ENCODE data around the gene MYH13. TPM values are rescaled to one million over a fixed set of nuclear protein-coding genes. Genes with fewer than 3 reads are reported as not detected.

MYH13 gene
- total and polyA plus RNA-seq, 10 of the 15 experiments (the other 5 are each of a cell fraction or from before 2014, with no cell fraction given), result 0.01 to 0.04 (median 0.03) TPM; not detected in 4

- 43% methylated on average over 7 of the region's 7 CpGs for WGBS (ENCODE audit: insufficient coverage, insufficient replicate concordance, low lambda C conversion rate, missing lambda C conversion rate)
- ChIA-PET POLR2A (no interaction called here), CTCF (interaction anchor here (0.6 to 10.6 kb wide), 7 partner anchors 26 to 516 kb away, joined by 3 to 137 read pairs (median 3); no protein-coding TSS in a partner anchor), RAD21 (ENCODE audit: unreplicated experiment) (interaction anchor here (0.7 to 6.0 kb wide), 2 partner anchors 19 to 288 kb away, joined by 4 to 46 read pairs; no protein-coding TSS in a partner anchor), SMC1A (ENCODE audit: uncharacterized antibody, unreplicated experiment) (interaction anchor here (1.0 to 2.0 kb wide), 5 partner anchors 11 to 293 kb away, joined by 3 to 7 read pairs (median 4); no protein-coding TSS in a partner anchor)
- Histone ChIP-seq H4K20me1 (ENCODE audit: control insufficient read depth, insufficient read depth) (no peaks in the 10 kb centered on the region), H3K9ac (ENCODE audit: control insufficient read depth, insufficient read depth, low read length) (no peak overlapping the region), H3K79me2 (ENCODE audit: control insufficient read depth, insufficient read depth, low read length) (no peaks in the 10 kb centered on the region), H3K27me3 (replicated peaks in 1 of 2; ENCODE audit: control insufficient read depth in 2 of 2, insufficient read depth in 2 of 2, low read length in 1 of 2) (peaks cover 0 to 1% of the 10 kb centered on the region in 2 experiments; a peak in 1 of 4 replicates), H3K4me3 (no peak overlapping the region), H2AFZ (ENCODE audit: control insufficient read depth, low read depth, low read length) (no peak overlapping the region), H3K36me3 (ENCODE audit: control insufficient read depth in 2 of 2, insufficient read depth in 2 of 2, low read length in 1 of 2) (no peaks in the 10 kb centered on the region), H3K4me1 (ENCODE audit: control insufficient read depth, insufficient read depth, low read length) (no peaks in the 10 kb centered on the region), H3K27ac (ENCODE audit: control insufficient read depth, insufficient read depth) (no peak overlapping the region), H3K4me2 (ENCODE audit: control insufficient read depth, insufficient read depth) (no peak overlapping the region), H3K9me3 (replicated peaks; ENCODE audit: control insufficient read depth, insufficient read depth, low read length) (no peaks in the 10 kb centered on the region)
- in situ Hi-C loops (cut with MboI), result loop anchor here (5.0 kb wide), 1 partner anchor 289 kb away; no protein-coding TSS in a partner anchor
- ATAC-seq, result no peak
- intact Hi-C loops (cut with micrococcal nuclease; ENCODE audit: unreplicated experiment), result loop anchor here (10.0 kb wide), 1 partner anchor 363 kb away; no protein-coding TSS in a partner anchor
- BruUV-seq (replicated peaks), result no TSS peak
- no peak for DNase-seq (ENCODE audit: low read depth, low spot score)
- no peak for FAIRE-seq
- TF ChIP-seq TAF1 (IDR thresholded peaks at IDR 0.05; ENCODE audit: borderline replicate concordance, low read depth, low read length) (no peak), BCLAF1 (IDR thresholded peaks at IDR 0.05) (no peak), FOS (IDR thresholded peaks at IDR 0.05; ENCODE audit: borderline replicate concordance, extremely low read depth, insufficient read length) (no peak), EED (IDR thresholded peaks at IDR 0.05; ENCODE audit: low read depth) (no peak), ZNF207 (IDR thresholded peaks at IDR 0.05; ENCODE audit: borderline replicate concordance) (no peak), SP1 (IDR thresholded peaks at IDR 0.05; ENCODE audit: low read depth, low read length) (no peak), TCF3 (IDR thresholded peaks at IDR 0.05; ENCODE audit: borderline replicate concordance, insufficient read depth, low read depth, low read length) (no peak), PAX8 (IDR thresholded peaks at IDR 0.05) (no peak), IRF3 (IDR thresholded peaks at IDR 0.05) (no peak), RFX5 (IDR thresholded peaks at IDR 0.05; ENCODE audit: low read depth, low read length) (no peak), BCL11A (IDR thresholded peaks at IDR 0.05; ENCODE audit: low read depth, low read length) (no peak), ZBTB33 (IDR thresholded peaks at IDR 0.05) (no peak), NR2C2 (IDR thresholded peaks at IDR 0.05; ENCODE audit: borderline replicate concordance, control insufficient read depth, insufficient read length, low read depth) (no peak), CEBPZ (IDR thresholded peaks at IDR 0.05; ENCODE audit: low read depth, low read length) (no peak), CBX5 (IDR thresholded peaks at IDR 0.05; ENCODE audit: low read depth) (no peak)
Observed at GRCh38 chr17:10328206-10328605, 44.6 kb downstream of the MYH13 start.

Measured in GM12878 (cell line).